ENCODE measurements around the gene TBXAS1.
"Not testable (repeated sequence)": the region's sequence is repeated elsewhere in the genome, so short reads cannot be mapped to it uniquely, and the experiment has no call there.

The TBXAS1 gene

GRCh38 chr7:139828446-139828845 lies 618 bp upstream of the TBXAS1 start:
- DNase-seq: no peak

- DNase-seq: peak; percentile 52
Observed at GRCh38 chr7:139829775-139830117, 682 bp downstream of the TBXAS1 start.

- no peak for DNase-seq
Observed at GRCh38 chr7:139830292-139830691, 1.2 kb downstream of the TBXAS1 start.

DNA sequence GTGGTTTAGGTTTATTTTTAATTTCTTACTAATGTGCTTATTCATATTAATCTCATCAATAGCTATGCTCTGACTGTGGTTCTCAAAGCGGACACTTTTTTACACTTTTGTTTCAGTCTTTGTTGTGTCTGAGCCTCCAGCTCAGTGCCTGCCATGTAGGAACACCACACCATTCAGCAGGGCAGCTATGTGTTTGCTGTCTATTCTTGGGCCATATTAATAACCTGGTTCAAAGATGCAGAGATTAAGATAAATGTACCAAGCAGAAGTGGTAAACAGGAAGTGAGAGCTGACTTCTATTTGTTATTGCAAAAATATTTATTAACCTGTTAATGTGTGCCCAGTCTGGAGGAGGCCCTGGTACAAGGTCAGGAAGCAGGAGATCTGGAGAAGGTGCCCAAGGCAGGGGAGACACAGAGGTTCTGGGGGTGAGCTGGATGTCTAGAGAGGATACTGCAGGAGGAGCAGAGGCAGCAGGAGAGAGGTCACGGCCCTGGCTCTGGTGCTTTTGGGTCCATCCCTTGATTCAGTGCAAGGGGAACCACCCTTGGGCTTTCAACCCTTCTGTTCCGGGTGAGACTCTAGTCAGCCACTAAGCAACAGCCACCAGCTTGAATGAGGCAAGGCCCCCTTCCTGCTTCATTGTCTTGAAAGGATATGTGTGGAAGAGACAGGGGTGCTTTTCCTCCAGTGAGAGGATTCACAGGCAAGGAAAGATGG lies 1.9 kb downstream of the TBXAS1 start:
- DNase-seq: peak; percentile 19

GRCh38 chr7:139835848-139836247 lies 6.8 kb downstream of the TBXAS1 start:
- not testable (repeated sequence) for DNase-seq

- not testable (repeated sequence) for DNase-seq
Observed at GRCh38 chr7:139837291-139837690, 8.2 kb downstream of the TBXAS1 start.

DNA sequence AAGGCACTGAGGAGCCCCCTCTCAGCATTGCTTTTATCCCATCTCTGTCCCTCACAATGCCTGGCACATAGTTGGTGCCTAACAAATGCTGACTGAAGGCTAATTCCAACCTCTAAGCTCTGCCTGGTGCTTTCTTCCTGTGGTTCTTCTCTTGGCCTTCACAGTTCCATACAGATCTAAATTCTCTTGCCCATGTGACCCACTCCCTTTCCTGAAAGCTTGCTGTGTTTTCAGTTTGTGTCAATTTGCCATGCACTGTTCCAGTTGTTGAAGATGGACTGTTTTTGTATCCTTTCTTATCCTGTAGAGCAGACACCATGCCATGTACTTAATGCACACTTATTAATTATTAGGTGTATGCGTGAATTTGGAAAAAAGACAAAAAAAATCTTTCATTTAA lies 9.2 kb downstream of the TBXAS1 start:
- no peak for DNase-seq

DNA sequence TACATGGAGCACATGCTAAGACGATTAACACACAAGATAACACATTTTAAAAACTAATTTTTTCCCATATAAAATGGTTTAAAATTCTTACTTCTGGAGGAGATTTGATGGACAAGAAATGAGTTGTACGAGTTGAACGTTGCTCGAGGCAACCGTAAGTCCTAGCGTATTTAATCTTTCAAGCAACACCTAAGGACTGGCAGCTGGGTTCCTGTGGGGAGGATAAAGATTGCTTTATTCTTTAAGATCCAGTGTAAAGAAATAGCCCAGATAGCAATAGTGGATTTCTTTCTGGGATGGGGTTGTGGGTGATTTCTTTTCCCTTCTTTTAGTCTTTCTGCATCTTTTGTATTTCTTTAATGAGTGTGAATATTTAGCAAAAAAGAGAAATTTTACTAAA lies 9.8 kb downstream of the TBXAS1 start:
- DNase-seq: no peak

DNA sequence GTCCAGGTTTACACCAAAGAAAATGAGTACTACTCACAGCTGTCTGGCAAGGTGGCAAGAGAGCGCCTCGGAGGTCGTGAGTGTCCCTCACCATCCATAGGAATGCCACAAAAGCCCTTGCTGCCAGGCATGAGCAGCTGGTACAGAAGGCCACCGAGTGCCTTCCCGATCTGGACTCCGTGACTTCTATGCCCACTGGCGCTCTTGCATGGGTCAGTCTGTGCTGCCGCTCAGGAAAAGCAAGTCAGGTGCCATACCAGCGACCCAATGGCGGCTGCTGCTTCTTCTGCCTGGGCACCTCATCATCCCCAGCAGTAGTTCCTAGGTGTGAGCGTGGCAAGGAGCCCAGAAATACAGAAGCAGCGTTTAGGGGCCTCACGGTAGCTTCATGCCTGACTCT lies 11.7 kb downstream of the TBXAS1 start:
- no peak for DNase-seq

DNA sequence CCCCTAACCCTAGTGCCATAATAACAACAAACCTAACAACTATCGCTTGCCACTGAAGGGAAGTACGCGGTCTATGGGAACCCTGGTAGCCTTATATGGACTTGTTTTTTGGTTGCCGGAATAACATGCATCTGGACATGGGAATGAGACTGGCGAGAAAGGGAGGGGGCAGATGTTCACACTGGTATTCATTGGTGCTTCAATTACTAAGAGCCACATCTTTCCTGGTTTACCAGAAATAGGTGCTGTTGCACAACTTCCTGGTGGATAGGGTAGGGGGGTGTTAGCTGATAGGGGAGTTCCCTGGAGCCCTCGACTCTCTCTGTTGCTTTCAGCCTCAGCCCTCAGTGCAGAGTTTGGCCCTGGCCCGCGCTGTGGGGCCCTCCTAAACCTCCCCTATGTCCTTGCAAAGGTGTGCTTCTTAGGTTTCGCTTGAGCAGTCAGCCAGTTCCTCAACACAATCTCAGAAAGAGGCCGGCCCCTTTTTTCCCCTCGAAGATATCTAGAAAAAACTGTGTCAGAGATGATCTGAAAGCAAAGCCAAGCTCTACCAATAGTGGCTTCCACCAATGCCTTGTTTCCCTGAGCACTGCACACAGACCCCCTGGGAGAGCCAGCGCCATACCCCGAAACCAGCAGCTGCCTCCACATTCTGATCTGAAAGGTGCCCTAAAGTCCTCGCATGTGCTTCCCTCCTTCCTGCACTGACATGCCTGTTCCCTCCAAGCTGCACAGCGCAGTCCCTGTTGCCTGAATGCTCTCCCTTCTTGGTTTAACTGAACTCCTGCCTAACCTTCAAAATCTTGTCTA lies 13.5 kb downstream of the TBXAS1 start:
- DNase-seq: no peak

GRCh38 chr7:139843211-139843537 lies 14.1 kb downstream of the TBXAS1 start:
- not testable (repeated sequence) for DNase-seq

GRCh38 chr7:139844779-139845442 lies 15.8 kb downstream of the TBXAS1 start:
- no peak for DNase-seq

DNA sequence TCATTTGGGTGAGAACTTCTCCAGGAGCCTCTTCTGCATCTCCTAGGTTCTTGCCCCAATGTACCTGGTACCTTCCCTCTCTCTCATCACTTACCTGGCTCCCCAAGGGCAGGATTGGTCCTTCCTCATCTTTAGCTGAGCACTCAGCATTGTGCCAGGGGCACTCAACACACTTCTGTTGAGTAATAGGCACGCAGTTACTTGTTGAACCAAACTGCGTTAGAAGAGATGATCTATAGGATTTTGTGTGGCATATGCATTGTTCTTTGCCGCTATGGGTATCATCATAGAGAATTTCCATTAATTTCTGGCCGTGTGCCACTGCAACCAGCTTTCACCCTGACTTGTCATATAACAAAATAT lies 16.4 kb downstream of the TBXAS1 start:
- DNase-seq: no peak

DNA sequence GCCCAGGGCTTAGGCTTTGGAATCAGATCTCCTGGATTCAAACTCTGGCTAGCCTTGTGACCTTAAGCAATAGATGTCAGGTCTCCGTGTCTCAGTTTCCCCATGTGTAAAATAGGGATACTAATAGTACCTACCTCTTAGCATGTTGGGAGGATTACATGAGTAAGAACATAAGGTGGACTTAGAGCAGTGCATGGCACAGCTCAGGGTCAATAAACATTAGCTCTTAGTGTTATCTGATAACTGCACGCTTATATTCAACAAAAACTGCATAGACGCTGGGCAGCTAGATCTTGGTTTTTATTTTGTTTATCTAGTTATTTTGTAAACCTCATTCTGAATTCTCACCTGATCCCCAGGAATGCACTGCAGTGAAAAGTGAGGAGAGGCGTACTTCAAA lies 17.2 kb downstream of the TBXAS1 start:
- DNase-seq: no peak

DNA sequence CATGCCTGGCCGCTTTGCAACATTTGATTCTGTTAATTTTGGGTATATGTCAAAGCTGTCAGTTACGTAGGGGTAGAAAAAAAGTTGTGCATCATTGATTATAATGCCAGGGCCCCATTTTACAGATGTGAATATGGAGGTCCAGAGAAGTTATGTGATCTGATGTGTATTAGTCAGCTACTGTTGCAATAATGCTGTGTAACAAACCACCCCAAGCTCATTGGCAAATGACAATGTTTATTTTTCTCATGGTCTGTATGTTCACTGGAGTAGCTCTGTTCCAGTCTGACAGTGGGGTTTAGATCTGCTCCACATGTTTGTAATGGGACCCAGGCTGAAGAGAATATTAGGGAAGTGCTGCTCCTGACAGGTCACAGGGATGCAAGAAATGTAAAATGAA lies 19.2 kb downstream of the TBXAS1 start:
- DNase-seq: no peak

DNA sequence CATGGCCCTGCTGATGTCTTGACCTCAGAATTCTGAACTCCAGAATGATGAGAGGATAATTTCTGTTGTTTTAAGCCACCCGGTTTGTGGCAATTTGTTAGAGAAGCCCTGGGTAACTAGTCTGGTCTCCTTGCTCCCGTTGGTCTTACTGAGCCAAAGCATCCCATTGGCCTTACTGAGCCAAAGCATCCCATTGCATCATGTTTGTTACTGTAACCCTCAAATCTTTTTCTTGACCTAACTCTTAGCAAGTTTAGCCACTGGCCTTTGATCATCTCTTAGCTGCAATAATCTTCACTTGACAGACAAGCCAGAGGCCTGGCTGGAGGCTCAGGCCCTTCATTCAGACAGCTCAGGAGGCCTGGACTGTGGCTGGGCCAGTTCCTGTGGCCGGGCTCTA lies 21.8 kb downstream of the TBXAS1 start:
- DNase-seq: no peak

- no peak for DNase-seq
Observed at GRCh38 chr7:139851770-139852481, 22.9 kb downstream of the TBXAS1 start.

- no peak for DNase-seq
Observed at GRCh38 chr7:139852482-139852845, 23.4 kb downstream of the TBXAS1 start.

- no peak for DNase-seq
Observed at GRCh38 chr7:139853506-139854123, 24.6 kb downstream of the TBXAS1 start.

GRCh38 chr7:139854124-139854511 lies 25.1 kb downstream of the TBXAS1 start:
- no peak for DNase-seq

DNA sequence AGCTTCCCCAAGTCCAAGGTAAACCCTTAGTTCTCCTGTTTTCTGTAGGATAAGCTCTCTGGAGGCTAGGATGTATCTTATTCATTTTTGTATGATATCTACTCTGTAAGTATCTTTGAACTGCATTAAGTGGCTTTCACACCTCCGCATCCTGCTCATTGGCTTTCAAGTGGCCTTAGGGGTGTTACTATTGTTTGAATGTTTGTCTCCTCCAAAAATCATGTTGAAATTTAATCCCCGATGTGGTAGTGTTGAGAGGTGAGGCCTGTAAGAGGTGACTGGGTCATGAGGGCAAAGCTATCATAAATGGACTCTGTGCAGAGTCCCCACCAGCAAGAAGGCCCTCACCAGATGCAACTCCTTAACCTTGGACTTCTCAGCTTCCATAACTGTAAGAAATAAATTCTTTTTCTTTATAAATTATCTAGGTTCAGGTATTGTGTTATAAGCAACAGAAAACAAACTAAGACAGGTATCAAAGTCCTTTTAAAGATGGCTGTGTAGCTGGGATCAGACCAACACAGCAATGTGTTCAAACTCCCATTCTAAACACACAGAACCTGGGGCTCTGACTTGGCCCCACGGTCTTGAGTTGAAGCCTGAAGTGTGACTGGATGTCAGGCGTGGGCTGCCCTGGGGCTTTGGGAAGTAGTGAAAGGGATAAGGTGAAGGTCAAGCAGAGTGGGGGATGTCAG lies 25.9 kb downstream of the TBXAS1 start:
- DNase-seq: no peak

DNA sequence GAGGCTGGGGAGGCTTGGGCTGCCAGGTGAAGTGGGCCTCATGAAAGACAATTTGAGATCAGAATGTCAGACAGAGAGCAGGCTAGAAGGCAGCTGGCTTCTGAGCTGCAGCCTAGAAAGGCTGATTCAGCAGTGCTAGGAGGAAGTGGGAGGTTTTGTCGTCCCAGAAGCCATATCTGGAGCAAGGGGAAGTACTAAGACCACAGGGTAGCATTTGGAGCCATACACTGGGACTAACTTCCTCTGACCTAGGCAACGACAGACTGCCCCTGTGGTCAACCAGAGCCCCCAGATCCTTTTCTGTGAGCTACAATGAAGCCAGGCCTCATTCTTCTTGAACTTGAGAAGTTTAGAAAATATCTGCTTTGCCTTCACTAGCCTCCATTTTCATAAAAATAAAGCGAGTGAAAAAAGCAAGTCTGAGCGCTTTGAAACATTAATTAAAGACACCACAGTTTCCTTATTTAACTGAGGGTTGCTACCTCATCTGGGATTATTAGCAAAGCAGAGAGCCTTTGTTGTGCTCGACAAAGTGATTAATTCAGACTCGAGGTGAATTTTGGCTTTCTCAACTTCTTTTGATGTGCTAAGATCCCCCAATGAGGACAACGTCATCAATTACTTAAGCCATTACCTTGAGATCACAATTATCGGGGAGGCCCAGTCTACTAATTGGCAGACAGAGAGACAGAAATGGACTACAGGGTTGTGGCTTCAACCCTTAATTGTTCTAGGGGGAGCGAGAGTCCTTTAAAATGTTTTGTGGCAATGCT lies 26.6 kb downstream of the TBXAS1 start:
- DNase-seq: peak; percentile 38
